Endodermal cell (in vitro differentiated cells): ENCODE measurements around the gene YIF1B. TPM values are rescaled to one million over a fixed set of nuclear protein-coding genes. Genes with fewer than 3 reads are reported as not detected.

ENCODE experiments used
- DNase-seq: peaks from one replicate; pipeline ENCODE4 v3.0.0-alpha.2; 2017
- H3K27ac ChIP-seq: 2 replicates; pipeline ENCODE4 v1.5.1; 2013; ENCODE audit warnings: mild to moderate bottlenecking, low read depth, low read length, moderate library complexity
- H3K27me3 ChIP-seq: 2 replicates; pipeline ENCODE4 v1.6.1; 2013; ENCODE audit warnings: mild to moderate bottlenecking, low read length, moderate library complexity; ENCODE audit not compliant: insufficient read depth, control insufficient read depth, poor library complexity, severe bottlenecking
- H3K36me3 ChIP-seq: 2 replicates; pipeline ENCODE4 v1.7.0; 2013; ENCODE audit warnings: mild to moderate bottlenecking, low read length, moderate library complexity; ENCODE audit not compliant: control insufficient read depth, insufficient read depth
- H3K4me1 ChIP-seq: one replicate; pipeline ENCODE4 v1.7.0; 2013; ENCODE audit warnings: low read length; ENCODE audit not compliant: control insufficient read depth, insufficient read depth
- H3K4me3 ChIP-seq: 2 replicates; pipeline ENCODE4 v1.5.1; 2013; ENCODE audit warnings: mild to moderate bottlenecking, low read length, moderate library complexity
- H3K9ac ChIP-seq: 2 replicates; pipeline ENCODE4 v1.6.1; 2013; ENCODE audit warnings: mild to moderate bottlenecking, low read length, moderate library complexity; ENCODE audit not compliant: poor library complexity, severe bottlenecking; ENCODE audit errors: extremely low read depth
- H3K9me3 ChIP-seq: 2 replicates; pipeline ENCODE4 v1.6.1; 2013; ENCODE audit warnings: mild to moderate bottlenecking, low read length, moderate library complexity; ENCODE audit not compliant: control insufficient read depth
- H3K27ac Mint-ChIP-seq: 2 replicates; pipeline ENCODE4 v1.8.0; 2020; ENCODE audit warnings: mixed read lengths
- H3K27me3 Mint-ChIP-seq: 2 replicates; pipeline ENCODE4 v1.8.0; 2021; ENCODE audit warnings: mild to moderate bottlenecking, mixed read lengths; ENCODE audit not compliant: insufficient read depth
- H3K36me3 Mint-ChIP-seq: 2 replicates; pipeline ENCODE4 v1.8.0; 2020; ENCODE audit warnings: low read depth, mixed read lengths
- H3K4me1 Mint-ChIP-seq: 2 replicates; pipeline ENCODE4 v1.8.0; 2020; ENCODE audit warnings: mixed read lengths
- H3K4me3 Mint-ChIP-seq: 2 replicates; pipeline ENCODE4 v1.8.0; 2020; ENCODE audit warnings: mild to moderate bottlenecking, moderate library complexity, mixed read lengths
- H3K9me3 Mint-ChIP-seq: 2 replicates; pipeline ENCODE4 v1.8.0; 2020; ENCODE audit warnings: mild to moderate bottlenecking, mixed read lengths
- WGBS, 2 experiments: methylation state at CpG; one replicate each; pipeline versions ENCODE4 v1.1.5 to v1.1.7; 2013; ENCODE audit warnings: missing lambda C conversion rate in 2 of 2, mixed read lengths in 1 of 2; ENCODE audit not compliant: insufficient coverage in 1 of 2, insufficient read length in 1 of 2; 5-methylcytosine and 5-hydroxymethylcytosine counted together
- total RNA-seq, 2 donors: library from RNA; stranded (reverse); fragmentation: NEBNext Ultra II Directional in 1 of 2; extraction: Animal tissue kit (Norgen Biotek cat#: 25700) in 1 of 2; gene quantifications; 2 replicates in 1 of 2; 3 replicates in 1 of 2; pipeline ENCODE4 v1.2.1, GENCODE V29; 2021
- TF ChIP-seq, protein P1 (sequence below): fragments of 200-600 bp; sonication (generic); conservative IDR thresholded peaks from 2 replicates; pipeline ENCODE4 v1.5.0; 2021; ENCODE audit warnings: antibody characterized with exemption, mild to moderate bottlenecking

The YIF1B gene
- total RNA-seq, 2 donors from 2014 or later: 68.6 to 74.6 TPM

GRCh38 chr19:38326591-38326990, 10.8 kb upstream of the YIF1B start:
- TF ChIP-seq, protein P1, sequence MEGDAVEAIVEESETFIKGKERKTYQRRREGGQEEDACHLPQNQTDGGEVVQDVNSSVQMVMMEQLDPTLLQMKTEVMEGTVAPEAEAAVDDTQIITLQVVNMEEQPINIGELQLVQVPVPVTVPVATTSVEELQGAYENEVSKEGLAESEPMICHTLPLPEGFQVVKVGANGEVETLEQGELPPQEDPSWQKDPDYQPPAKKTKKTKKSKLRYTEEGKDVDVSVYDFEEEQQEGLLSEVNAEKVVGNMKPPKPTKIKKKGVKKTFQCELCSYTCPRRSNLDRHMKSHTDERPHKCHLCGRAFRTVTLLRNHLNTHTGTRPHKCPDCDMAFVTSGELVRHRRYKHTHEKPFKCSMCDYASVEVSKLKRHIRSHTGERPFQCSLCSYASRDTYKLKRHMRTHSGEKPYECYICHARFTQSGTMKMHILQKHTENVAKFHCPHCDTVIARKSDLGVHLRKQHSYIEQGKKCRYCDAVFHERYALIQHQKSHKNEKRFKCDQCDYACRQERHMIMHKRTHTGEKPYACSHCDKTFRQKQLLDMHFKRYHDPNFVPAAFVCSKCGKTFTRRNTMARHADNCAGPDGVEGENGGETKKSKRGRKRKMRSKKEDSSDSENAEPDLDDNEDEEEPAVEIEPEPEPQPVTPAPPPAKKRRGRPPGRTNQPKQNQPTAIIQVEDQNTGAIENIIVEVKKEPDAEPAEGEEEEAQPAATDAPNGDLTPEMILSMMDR: no peak
- Mint-ChIP-seq H3K36me3 (peaks cover 3% of the 10 kb centered on the region), H3K27ac (no peak overlapping the region), H3K9me3 (no peaks in the 10 kb centered on the region), H3K27me3 (peaks cover 5% of the 10 kb centered on the region), H3K4me3 (no peak overlapping the region), H3K4me1 (no peaks in the 10 kb centered on the region)
- DNase-seq: no peak
- Histone ChIP-seq H3K9me3 (no peaks in the 10 kb centered on the region), H3K27me3 (no peaks in the 10 kb centered on the region), H3K27ac (no peak overlapping the region), H3K4me3 (no peak overlapping the region), H3K36me3 (no peaks in the 10 kb centered on the region), H3K4me1 (no peaks in the 10 kb centered on the region), H3K9ac (no peak overlapping the region)
- WGBS, 2 experiments: 92 to 97% methylated on average over 19 to 22 of the region's 22 CpGs

DNA sequence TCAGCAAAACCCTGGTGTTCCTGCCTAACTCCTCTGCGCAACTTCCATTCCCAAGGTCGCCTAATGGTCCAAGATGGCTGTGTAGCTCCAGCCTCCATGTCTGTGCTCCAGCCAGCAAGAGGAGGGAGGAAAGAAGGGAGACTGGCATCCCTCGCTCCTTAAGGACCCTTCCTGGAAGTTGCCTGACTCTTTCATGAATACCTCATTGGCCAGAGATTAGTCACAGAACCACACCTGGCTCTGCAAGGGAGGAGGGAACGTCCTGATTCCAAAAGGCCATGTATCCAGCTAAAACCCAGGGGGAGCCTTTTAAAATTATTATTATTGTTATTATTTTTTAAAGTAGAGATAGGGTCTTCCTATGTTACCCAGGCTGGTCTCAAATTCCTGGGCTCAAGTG, 8.7 kb upstream of the YIF1B start:
- no peak overlapping the region for H3K27ac ChIP-seq
- no peak overlapping the region for H3K4me3 ChIP-seq
- TF ChIP-seq, protein P1: no peak
- Mint-ChIP-seq H3K4me3 (no peak overlapping the region), H3K9me3 (no peaks in the 10 kb centered on the region), H3K4me1 (no peaks in the 10 kb centered on the region), H3K36me3 (peaks cover 3% of the 10 kb centered on the region), H3K27ac (no peak overlapping the region), H3K27me3 (peaks cover 23% of the 10 kb centered on the region)
- peaks cover 17% of the 10 kb centered on the region for H3K27me3 ChIP-seq
- no peaks in the 10 kb centered on the region for H3K4me1 ChIP-seq
- 90 to 100% methylated on average over 2 to 4 of the region's 4 CpGs for WGBS, 2 experiments
- H3K9ac ChIP-seq: no peak overlapping the region
- no peak for DNase-seq
- no peaks in the 10 kb centered on the region for H3K36me3 ChIP-seq
- no peaks in the 10 kb centered on the region for H3K9me3 ChIP-seq

- peaks cover 34% of the 10 kb centered on the region for H3K27me3 Mint-ChIP-seq
- WGBS, 2 experiments: 90 to 92% methylated on average over 7 of the region's 7 CpGs
- no peak overlapping the region for H3K4me3 Mint-ChIP-seq
These were observed 7.5 kb upstream of the YIF1B start for GRCh38 chr19:38323291-38323690.

More at GRCh38 chr19:38323291-38323690, 7.5 kb upstream of the YIF1B start:
- Histone ChIP-seq H3K36me3 (no peaks in the 10 kb centered on the region), H3K9me3 (no peaks in the 10 kb centered on the region), H3K4me1 (no peaks in the 10 kb centered on the region), H3K9ac (no peak overlapping the region), H3K27me3 (peaks cover 28% of the 10 kb centered on the region), H3K4me3 (no peak overlapping the region), H3K27ac (no peak overlapping the region)
- Mint-ChIP-seq H3K9me3 (no peaks in the 10 kb centered on the region), H3K36me3 (peaks cover 3% of the 10 kb centered on the region), H3K27ac (no peak overlapping the region), H3K4me1 (no peaks in the 10 kb centered on the region)
- TF ChIP-seq, protein P1: no peak
- no peak for DNase-seq
